ENCODE data around the gene GPC6. TPM values are rescaled to one million over a fixed set of nuclear protein-coding genes. Genes with fewer than 3 reads are reported as not detected.

The GPC6 gene
- polyA plus RNA-seq, 1 donor (not counting 4 experiments of a cell fraction or from before 2014, with no cell fraction given) = 0.42 TPM

DNA sequence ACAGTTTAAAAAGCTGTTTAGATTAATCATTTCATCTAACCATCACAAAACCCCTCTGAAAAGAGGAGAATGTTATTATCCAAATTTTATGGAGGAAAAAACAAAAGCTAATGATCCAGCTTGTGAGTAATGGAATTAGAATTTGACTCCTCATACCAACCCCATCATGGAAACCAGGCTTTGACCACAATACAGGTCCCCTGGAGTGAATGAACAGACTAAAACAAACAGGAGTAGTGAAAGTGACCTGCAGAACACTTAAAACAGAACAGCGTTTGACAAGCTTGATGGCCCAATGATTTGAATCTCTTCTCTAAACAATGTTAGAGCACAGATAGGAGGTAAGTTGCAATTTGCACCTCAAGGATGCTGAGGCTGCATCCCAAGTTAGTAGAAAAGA, 1022.9 kb downstream of the GPC6 start:
- Histone ChIP-seq H4K20me1 (ENCODE audit: control insufficient read depth, extremely low read depth, insufficient read depth, low read length) (no peaks in the 10 kb centered on the region), H3K9ac (ENCODE audit: control insufficient read depth, extremely low read depth, insufficient read depth, low read length) (no peak overlapping the region), H3K9me3 (ENCODE audit: control insufficient read depth, low read depth, low read length) (no peaks in the 10 kb centered on the region), H3K4me2 (ENCODE audit: control insufficient read depth, extremely low read depth, insufficient read depth, low read depth, low read length) (no peak overlapping the region), H2AFZ (ENCODE audit: control insufficient read depth, low read length) (no peak overlapping the region), H3K79me2 (ENCODE audit: control insufficient read depth, insufficient read depth, low read length) (no peaks in the 10 kb centered on the region), H3K27me3 (ENCODE audit: control insufficient read depth, extremely low read depth, insufficient read depth, low read length) (no peaks in the 10 kb centered on the region), H3K4me3 (ENCODE audit: control insufficient read depth in 2 of 3, extremely low read depth in 1 of 3, insufficient read depth in 2 of 3, low read depth in 1 of 3, low read length in 3 of 3) (no peak overlapping the region), H3K9me1 (ENCODE audit: control insufficient read depth, extremely low read depth, insufficient read depth, low read length) (no peaks in the 10 kb centered on the region), H3K4me1 (ENCODE audit: control insufficient read depth, extremely low read depth, insufficient read depth, low read length) (no peaks in the 10 kb centered on the region), H3K36me3 (ENCODE audit: control insufficient read depth in 2 of 2, extremely low read depth in 1 of 2, insufficient read depth in 2 of 2, low read length in 2 of 2) (no peaks in the 10 kb centered on the region), H3K27ac (ENCODE audit: control insufficient read depth, insufficient read depth, low read length) (no peak overlapping the region)
- DNase-seq (ENCODE audit: low read depth, low spot score) (no peak), FAIRE-seq (peak; percentile 5)
- dilution Hi-C loops (cut with MboI; ENCODE audit: extremely low pct_ligation_motif_present, low sequenced_read_pairs) = no loop called here
- no peak for TF ChIP-seq EZH2 (IDR thresholded peaks at IDR 0.05; ENCODE audit: low read length)
- TF ChIP-seq, protein P1, sequence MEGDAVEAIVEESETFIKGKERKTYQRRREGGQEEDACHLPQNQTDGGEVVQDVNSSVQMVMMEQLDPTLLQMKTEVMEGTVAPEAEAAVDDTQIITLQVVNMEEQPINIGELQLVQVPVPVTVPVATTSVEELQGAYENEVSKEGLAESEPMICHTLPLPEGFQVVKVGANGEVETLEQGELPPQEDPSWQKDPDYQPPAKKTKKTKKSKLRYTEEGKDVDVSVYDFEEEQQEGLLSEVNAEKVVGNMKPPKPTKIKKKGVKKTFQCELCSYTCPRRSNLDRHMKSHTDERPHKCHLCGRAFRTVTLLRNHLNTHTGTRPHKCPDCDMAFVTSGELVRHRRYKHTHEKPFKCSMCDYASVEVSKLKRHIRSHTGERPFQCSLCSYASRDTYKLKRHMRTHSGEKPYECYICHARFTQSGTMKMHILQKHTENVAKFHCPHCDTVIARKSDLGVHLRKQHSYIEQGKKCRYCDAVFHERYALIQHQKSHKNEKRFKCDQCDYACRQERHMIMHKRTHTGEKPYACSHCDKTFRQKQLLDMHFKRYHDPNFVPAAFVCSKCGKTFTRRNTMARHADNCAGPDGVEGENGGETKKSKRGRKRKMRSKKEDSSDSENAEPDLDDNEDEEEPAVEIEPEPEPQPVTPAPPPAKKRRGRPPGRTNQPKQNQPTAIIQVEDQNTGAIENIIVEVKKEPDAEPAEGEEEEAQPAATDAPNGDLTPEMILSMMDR (optimal IDR thresholded peaks at IDR 0.05 in 1 of 3, IDR thresholded peaks at IDR 0.05 in 1 of 3, conservative IDR thresholded peaks at IDR 0.05 in 1 of 3; ENCODE audit: extremely low read depth in 1 of 3, insufficient read depth in 2 of 3, low read length in 3 of 3) = no peak

DNA sequence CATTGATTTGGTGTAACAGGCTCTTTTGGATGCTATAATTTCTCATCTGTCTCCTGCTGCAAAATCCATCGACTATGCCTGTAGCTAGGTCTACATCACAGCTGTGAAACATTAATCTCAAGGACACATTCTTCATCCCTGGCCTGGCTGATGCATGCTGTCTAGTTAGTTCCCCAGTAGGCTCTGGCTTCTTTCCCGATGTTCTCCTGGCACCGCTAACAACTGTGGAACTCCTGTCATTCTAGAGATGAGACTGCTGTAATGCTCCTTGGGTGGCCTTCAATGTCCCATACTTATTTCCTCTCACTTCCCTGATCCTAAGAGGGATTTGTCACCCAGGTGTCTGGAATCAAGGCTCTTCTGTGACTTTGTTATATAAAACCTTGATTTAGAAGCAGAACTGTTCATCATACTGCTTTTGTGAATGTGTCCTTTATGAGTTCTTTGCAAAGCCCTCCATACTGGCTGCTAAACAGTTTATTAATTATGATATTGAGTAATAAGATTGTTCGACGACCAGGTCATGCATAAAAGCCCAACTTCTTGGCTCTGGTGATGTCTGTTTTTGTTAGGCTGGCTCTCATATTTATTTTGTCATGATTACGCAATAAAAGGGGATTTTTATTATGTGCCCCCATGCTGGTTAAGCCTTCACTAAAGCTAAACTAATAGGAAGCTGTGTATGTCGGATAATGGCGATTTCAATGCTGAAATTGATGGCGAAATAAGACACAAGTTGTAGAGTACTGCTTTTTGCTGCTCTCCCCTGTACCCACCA, 1025.4 kb downstream of the GPC6 start:
- H3K36me3 ChIP-seq (ENCODE audit: control insufficient read depth in 2 of 2, extremely low read depth in 1 of 2, insufficient read depth in 2 of 2, low read length in 2 of 2) = no peaks in the 10 kb centered on the region
- no peak overlapping the region for H2AFZ ChIP-seq (ENCODE audit: control insufficient read depth, low read length)
- no peak overlapping the region for H3K27ac ChIP-seq (ENCODE audit: control insufficient read depth, insufficient read depth, low read length)
- H3K27me3 ChIP-seq (ENCODE audit: control insufficient read depth, extremely low read depth, insufficient read depth, low read length) = no peaks in the 10 kb centered on the region
- no peak overlapping the region for H3K4me3 ChIP-seq (ENCODE audit: control insufficient read depth in 2 of 3, extremely low read depth in 1 of 3, insufficient read depth in 2 of 3, low read depth in 1 of 3, low read length in 3 of 3)
- no peak overlapping the region for H3K4me2 ChIP-seq (ENCODE audit: control insufficient read depth, extremely low read depth, insufficient read depth, low read depth, low read length)
- no peaks in the 10 kb centered on the region for H3K4me1 ChIP-seq (ENCODE audit: control insufficient read depth, extremely low read depth, insufficient read depth, low read length)
- H3K9ac ChIP-seq (ENCODE audit: control insufficient read depth, extremely low read depth, insufficient read depth, low read length) = no peak overlapping the region
- TF ChIP-seq EZH2 (IDR thresholded peaks at IDR 0.05; ENCODE audit: low read length) = no peak
- TF ChIP-seq, protein P1 (optimal IDR thresholded peaks at IDR 0.05 in 1 of 3, IDR thresholded peaks at IDR 0.05 in 1 of 3, conservative IDR thresholded peaks at IDR 0.05 in 1 of 3; ENCODE audit: extremely low read depth in 1 of 3, insufficient read depth in 2 of 3, low read length in 3 of 3) = no peak
- H3K9me3 ChIP-seq (ENCODE audit: control insufficient read depth, low read depth, low read length) = no peaks in the 10 kb centered on the region
- H3K79me2 ChIP-seq (ENCODE audit: control insufficient read depth, insufficient read depth, low read length) = no peaks in the 10 kb centered on the region
- dilution Hi-C loops (cut with MboI; ENCODE audit: extremely low pct_ligation_motif_present, low sequenced_read_pairs) = no loop called here
- FAIRE-seq = no peak
- no peaks in the 10 kb centered on the region for H3K9me1 ChIP-seq (ENCODE audit: control insufficient read depth, extremely low read depth, insufficient read depth, low read length)
- no peaks in the 10 kb centered on the region for H4K20me1 ChIP-seq (ENCODE audit: control insufficient read depth, extremely low read depth, insufficient read depth, low read length)
- no peak for DNase-seq (ENCODE audit: low read depth, low spot score)

All from keratinocyte (primary cell).